Spleen (tissue), 7 donors: Measurements from ENCODE around the gene SNAP29.

Experiments used
- POLR2AphosphoS5 ChIP-seq, 3 donors: sonication (generic); formaldehyde crosslinking; IDR thresholded peaks; one replicate each; pipeline ENCODE4 v1.5.1; 2017; ENCODE audit warnings: antibody characterized with exemption in 3 of 3
- TF ChIP-seq, protein P1 (sequence below), 11 experiments: fragments of 200-600 bp in 7 of 11; fragments of 450-650 bp in 4 of 11; sonication (generic) in 4 of 11; IDR thresholded peaks in 8 of 11; conservative IDR thresholded peaks in 3 of 11; 1 replicate in 7 of 11; 2 replicates in 4 of 11; pipeline versions ENCODE4 v1.4.0 to v1.8.0; 2016 to 2021; ENCODE audit warnings: antibody characterized with exemption in 11 of 11, inconsistent platforms in 4 of 11, mild to moderate bottlenecking in 1 of 11
- donor health status: DM: no; HTN: no; CAD: no; lungs with moderate emphysema.
- donor health status: DM: no; HTN: no; CAD: no.
- donor health status: DM: no; HTN: no; CAD: no.

DNA sequence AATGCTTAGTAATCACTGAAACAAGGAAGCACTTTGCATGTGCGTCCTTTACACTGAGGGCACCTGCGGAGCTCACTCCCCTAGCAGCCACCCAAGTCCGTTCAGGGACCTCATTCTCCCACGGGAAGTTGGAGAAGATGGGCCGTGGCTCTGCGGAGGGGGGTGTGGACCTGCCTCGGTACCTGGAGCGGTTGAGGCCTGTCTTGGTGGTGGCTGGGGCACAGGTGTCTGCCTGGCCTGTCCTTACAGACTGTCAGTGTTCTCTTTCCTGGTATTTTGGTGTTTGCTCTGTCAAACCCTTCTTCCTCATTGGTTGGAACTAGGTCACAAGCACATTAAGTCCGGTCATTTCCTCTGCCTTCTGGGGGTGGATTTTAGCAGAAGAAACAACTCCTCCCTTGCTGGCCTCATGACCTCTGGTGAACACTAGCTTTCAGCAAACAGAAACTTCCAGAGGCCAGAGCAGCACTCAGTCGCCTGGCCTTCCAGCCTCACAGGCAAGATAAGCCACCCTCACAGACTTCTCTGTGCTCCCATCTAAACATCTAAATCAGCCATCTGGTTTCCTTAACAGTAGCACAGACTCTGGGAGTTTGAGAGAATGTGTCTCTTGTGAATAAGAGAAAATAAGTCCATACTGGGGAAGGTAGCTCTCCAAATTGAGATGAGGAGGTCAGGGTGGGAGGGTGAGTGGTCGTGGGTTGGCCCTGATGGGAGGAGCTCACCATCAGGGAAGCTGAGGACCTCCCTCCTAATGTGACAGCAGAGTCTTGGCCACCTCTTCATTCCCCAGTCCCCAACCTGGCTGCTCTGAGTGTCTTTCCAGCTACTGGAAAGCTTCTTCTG, 8.6 kb downstream of the SNAP29 start:
- TF ChIP-seq, protein P1, sequence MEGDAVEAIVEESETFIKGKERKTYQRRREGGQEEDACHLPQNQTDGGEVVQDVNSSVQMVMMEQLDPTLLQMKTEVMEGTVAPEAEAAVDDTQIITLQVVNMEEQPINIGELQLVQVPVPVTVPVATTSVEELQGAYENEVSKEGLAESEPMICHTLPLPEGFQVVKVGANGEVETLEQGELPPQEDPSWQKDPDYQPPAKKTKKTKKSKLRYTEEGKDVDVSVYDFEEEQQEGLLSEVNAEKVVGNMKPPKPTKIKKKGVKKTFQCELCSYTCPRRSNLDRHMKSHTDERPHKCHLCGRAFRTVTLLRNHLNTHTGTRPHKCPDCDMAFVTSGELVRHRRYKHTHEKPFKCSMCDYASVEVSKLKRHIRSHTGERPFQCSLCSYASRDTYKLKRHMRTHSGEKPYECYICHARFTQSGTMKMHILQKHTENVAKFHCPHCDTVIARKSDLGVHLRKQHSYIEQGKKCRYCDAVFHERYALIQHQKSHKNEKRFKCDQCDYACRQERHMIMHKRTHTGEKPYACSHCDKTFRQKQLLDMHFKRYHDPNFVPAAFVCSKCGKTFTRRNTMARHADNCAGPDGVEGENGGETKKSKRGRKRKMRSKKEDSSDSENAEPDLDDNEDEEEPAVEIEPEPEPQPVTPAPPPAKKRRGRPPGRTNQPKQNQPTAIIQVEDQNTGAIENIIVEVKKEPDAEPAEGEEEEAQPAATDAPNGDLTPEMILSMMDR (IDR thresholded peaks at IDR 0.05 in 8 of 11, conservative IDR thresholded peaks at IDR 0.05 in 3 of 11), result no peak
- peak; percentile 73 to 79 (median 73) for TF ChIP-seq POLR2AphosphoS5 (IDR thresholded peaks at IDR 0.05)
